Measurements from ENCODE around the gene XRRA1.
A peak's percentile ranks its signal among the peaks of the same experiment; 100 is the strongest.
"Not testable (repeated sequence)": the region's sequence is repeated elsewhere in the genome, so short reads cannot be mapped to it uniquely, and the experiment has no call there.

XRRA1 gene

GRCh38 chr11:74895340-74896116 lies 53.4 kb downstream of the XRRA1 start:
- DNase-seq = no peak

- not testable (repeated sequence) for DNase-seq
These were observed 55.9 kb downstream of the XRRA1 start for GRCh38 chr11:74893015-74893414.

- no peak for DNase-seq
These were observed 71.8 kb downstream of the XRRA1 start for GRCh38 chr11:74877132-74877531.

GRCh38 chr11:74871037-74871436 lies 77.9 kb downstream of the XRRA1 start:
- no peak for DNase-seq

- peak; percentile 30 for DNase-seq
These were observed 78.4 kb downstream of the XRRA1 start for GRCh38 chr11:74870485-74870884.

GRCh38 chr11:74866557-74866956 lies 82.3 kb downstream of the XRRA1 start:
- no peak for DNase-seq

GRCh38 chr11:74863410-74863809 lies 85.5 kb downstream of the XRRA1 start:
- DNase-seq = no peak

- no peak for DNase-seq
These were observed 88.1 kb downstream of the XRRA1 start for GRCh38 chr11:74860743-74861142.

GRCh38 chr11:74853223-74853622 lies 95.7 kb downstream of the XRRA1 start:
- DNase-seq = no peak

GRCh38 chr11:74849525-74850391 lies 99.1 kb downstream of the XRRA1 start:
- DNase-seq = peak; percentile 68

- no peak for DNase-seq
These were observed 101.0 kb downstream of the XRRA1 start for GRCh38 chr11:74847895-74848294.

- no peak for DNase-seq
These were observed 101.5 kb downstream of the XRRA1 start for GRCh38 chr11:74847395-74847794.

GRCh38 chr11:74846770-74847169 lies 102.1 kb downstream of the XRRA1 start:
- DNase-seq = peak; percentile 40

- DNase-seq = no peak
These were observed 102.8 kb downstream of the XRRA1 start for GRCh38 chr11:74845978-74846517.

GRCh38 chr11:74844865-74845264 lies 104.0 kb downstream of the XRRA1 start:
- DNase-seq = no peak

- no peak for DNase-seq
These were observed 104.8 kb downstream of the XRRA1 start for GRCh38 chr11:74844072-74844471.

- no peak for DNase-seq
These were observed 105.9 kb downstream of the XRRA1 start for GRCh38 chr11:74842967-74843366.

- no peak for DNase-seq
These were observed 108.4 kb downstream of the XRRA1 start for GRCh38 chr11:74840486-74840885.

GRCh38 chr11:74839971-74840370 lies 108.9 kb downstream of the XRRA1 start:
- DNase-seq = no peak

- no peak for DNase-seq
These were observed 109.4 kb downstream of the XRRA1 start for GRCh38 chr11:74839446-74839845.

GRCh38 chr11:74838188-74838587 lies 110.7 kb downstream of the XRRA1 start:
- no peak for DNase-seq

- DNase-seq = no peak
These were observed 111.7 kb downstream of the XRRA1 start for GRCh38 chr11:74837191-74837590.

GRCh38 chr11:74826901-74827300 lies 122.0 kb downstream of the XRRA1 start:
- DNase-seq = no peak

GRCh38 chr11:74825596-74825995 lies 123.3 kb downstream of the XRRA1 start:
- not testable (repeated sequence) for DNase-seq

Data from HCEC 1CT (cell line).